ENCODE results near the gene PLXDC1.

- TF ChIP-seq CTCF (conservative IDR thresholded peaks at IDR 0.05 in 1 of 2, IDR thresholded peaks at IDR 0.05 in 1 of 2; ENCODE audit: low read depth in 1 of 2, low read length in 2 of 2): no peak
- no peak for TF ChIP-seq EZH2 (IDR thresholded peaks at IDR 0.05; ENCODE audit: low read length, missing control alignments)
Measured at GRCh38 chr17:39101091-39101490, 50.3 kb downstream of the PLXDC1 start.

Measured in fibroblast of lung (primary cell).